Natural killer cell (primary cell): ENCODE data around the gene VANGL1. TPM values are rescaled to one million over a fixed set of nuclear protein-coding genes. Genes with fewer than 3 reads are reported as not detected.

Experiments used
- ATAC-seq, 3 donors: fragments of 150-1000 bp in 2 of 3; fragments of 200-7000 bp in 1 of 3; cut with Tn5 transposase; 1 replicate in 1 of 3; 2 replicates in 2 of 3; pipeline ENCODE4 v1.10.0; 2021; ENCODE audit warnings: mild to moderate bottlenecking in 2 of 3, moderate library complexity in 2 of 3
- DNase-seq, 2 donors: peaks; one replicate each; pipeline versions ENCODE4 v3.0.0 to v3.0.0-alpha.2; 2013 to 2021; ENCODE audit warnings: mixed read lengths in 1 of 2
- H3K27ac ChIP-seq: one replicate; pipeline ENCODE4 v1.5.1; 2013; ENCODE audit warnings: mild to moderate bottlenecking, low read length
- H3K27me3 ChIP-seq: one replicate; pipeline ENCODE4 v1.6.1; 2013; ENCODE audit warnings: low read length; ENCODE audit not compliant: control insufficient read depth, insufficient read depth
- H3K36me3 ChIP-seq: one replicate; pipeline ENCODE4 v1.6.1; 2013; ENCODE audit warnings: low read length; ENCODE audit not compliant: control insufficient read depth, insufficient read depth
- H3K4me1 ChIP-seq: one replicate; pipeline ENCODE4 v1.6.1; 2013; ENCODE audit warnings: low read length; ENCODE audit not compliant: control insufficient read depth, insufficient read depth
- H3K4me3 ChIP-seq: one replicate; pipeline ENCODE4 v1.5.1; 2013; ENCODE audit warnings: low read length
- H3K9me3 ChIP-seq: one replicate; pipeline ENCODE4 v1.6.1; 2013; ENCODE audit warnings: low read length; ENCODE audit not compliant: control insufficient read depth, insufficient read depth
- H3K27ac Mint-ChIP-seq, 2 donors: one replicate each; pipeline ENCODE4 v1.8.0; 2022; ENCODE audit warnings: mild to moderate bottlenecking in 2 of 2, mixed read lengths in 2 of 2, moderate library complexity in 1 of 2
- H3K27me3 Mint-ChIP-seq, 2 donors: one replicate each; pipeline ENCODE4 v1.8.0; 2022; ENCODE audit warnings: low read depth in 2 of 2, mixed read lengths in 2 of 2
- H3K36me3 Mint-ChIP-seq: one replicate; pipeline ENCODE4 v1.8.0; 2022; ENCODE audit warnings: mixed read lengths
- H3K4me1 Mint-ChIP-seq, 2 donors: one replicate each; pipeline ENCODE4 v1.8.0; 2022; ENCODE audit warnings: mixed read lengths in 2 of 2
- H3K4me3 Mint-ChIP-seq: one replicate; pipeline ENCODE4 v1.8.0; 2022; ENCODE audit warnings: mild to moderate bottlenecking, moderate library complexity, mixed read lengths
- H3K9me3 Mint-ChIP-seq, 2 donors: one replicate each; pipeline ENCODE4 v1.8.0; 2022; ENCODE audit warnings: mixed read lengths in 2 of 2
- WGBS: methylation state at CpG from one replicate; pipeline ENCODE4 v1.1.7; 2013; ENCODE audit warnings: missing lambda C conversion rate; ENCODE audit not compliant: insufficient coverage; 5-methylcytosine and 5-hydroxymethylcytosine counted together
- intact Hi-C: fragments of 100-400 bp; cut with micrococcal nuclease; formaldehyde crosslinking; loops from one replicate; pipeline ENCODE4 v1.14.2; 2022
- total RNA-seq, 4 donors: library from RNA; stranded (reverse); fragments of 120-200 nt in 1 of 4; gene quantifications; one replicate each; pipeline versions ENCODE4 v1.2.3 to v1.2.4, GENCODE V29; 2013 to 2022
- TF ChIP-seq, protein P1 (sequence below): fragments of 200-600 bp; IDR thresholded peaks from one replicate; pipeline ENCODE4 v1.8.0; 2022; ENCODE audit warnings: antibody characterized with exemption

Gene VANGL1
- total RNA-seq, 3 donors from 2014 or later (not counting 1 experiment from before 2014, with no cell fraction given), result 6.4 to 14.8 (median 10.3) TPM

- 57% methylated on average over 7 of the region's 9 CpGs for WGBS
These were observed 69.3 kb downstream of the VANGL1 start for GRCh38 chr1:115710859-115711624.

GRCh38 chr1:115712911-115713609 lies 71.3 kb downstream of the VANGL1 start:
- Histone ChIP-seq H3K27me3 (no peaks in the 10 kb centered on the region), H3K9me3 (no peaks in the 10 kb centered on the region), H3K4me3 (no peak overlapping the region), H3K36me3 (no peaks in the 10 kb centered on the region), H3K27ac (no peak overlapping the region), H3K4me1 (no peaks in the 10 kb centered on the region)
- WGBS, result 89% methylated on average over 10 of the region's 10 CpGs
- intact Hi-C loops, result no loop called here
- Mint-ChIP-seq H3K36me3 (no peaks in the 10 kb centered on the region), H3K4me1 (no peaks in the 10 kb centered on the region), H3K4me3 (no peak overlapping the region), H3K27ac (no peak overlapping the region), H3K27me3 (peaks cover 6 to 16% of the 10 kb centered on the region in 2 donors), H3K9me3 (no peaks in the 10 kb centered on the region)
- ATAC-seq (no peak), DNase-seq (no peak)
- TF ChIP-seq, protein P1, sequence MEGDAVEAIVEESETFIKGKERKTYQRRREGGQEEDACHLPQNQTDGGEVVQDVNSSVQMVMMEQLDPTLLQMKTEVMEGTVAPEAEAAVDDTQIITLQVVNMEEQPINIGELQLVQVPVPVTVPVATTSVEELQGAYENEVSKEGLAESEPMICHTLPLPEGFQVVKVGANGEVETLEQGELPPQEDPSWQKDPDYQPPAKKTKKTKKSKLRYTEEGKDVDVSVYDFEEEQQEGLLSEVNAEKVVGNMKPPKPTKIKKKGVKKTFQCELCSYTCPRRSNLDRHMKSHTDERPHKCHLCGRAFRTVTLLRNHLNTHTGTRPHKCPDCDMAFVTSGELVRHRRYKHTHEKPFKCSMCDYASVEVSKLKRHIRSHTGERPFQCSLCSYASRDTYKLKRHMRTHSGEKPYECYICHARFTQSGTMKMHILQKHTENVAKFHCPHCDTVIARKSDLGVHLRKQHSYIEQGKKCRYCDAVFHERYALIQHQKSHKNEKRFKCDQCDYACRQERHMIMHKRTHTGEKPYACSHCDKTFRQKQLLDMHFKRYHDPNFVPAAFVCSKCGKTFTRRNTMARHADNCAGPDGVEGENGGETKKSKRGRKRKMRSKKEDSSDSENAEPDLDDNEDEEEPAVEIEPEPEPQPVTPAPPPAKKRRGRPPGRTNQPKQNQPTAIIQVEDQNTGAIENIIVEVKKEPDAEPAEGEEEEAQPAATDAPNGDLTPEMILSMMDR, result no peak

More at GRCh38 chr1:115710859-115711624, 69.3 kb downstream of the VANGL1 start:
- TF ChIP-seq, protein P1, result no peak
- H3K27me3 Mint-ChIP-seq, result peaks cover 10 to 16% of the 10 kb centered on the region in 2 donors
- DNase-seq (no peak), ATAC-seq (no peak)
- H3K36me3 Mint-ChIP-seq, result no peaks in the 10 kb centered on the region
- H3K4me1 ChIP-seq, result no peaks in the 10 kb centered on the region
- H3K27ac Mint-ChIP-seq, result no peak overlapping the region
- no peak overlapping the region for H3K4me3 Mint-ChIP-seq
- no peak overlapping the region for H3K4me3 ChIP-seq
- no peaks in the 10 kb centered on the region for H3K4me1 Mint-ChIP-seq
- H3K27me3 ChIP-seq, result no peaks in the 10 kb centered on the region
- no peaks in the 10 kb centered on the region for H3K9me3 Mint-ChIP-seq
- H3K9me3 ChIP-seq, result no peaks in the 10 kb centered on the region
- no peak overlapping the region for H3K27ac ChIP-seq
- intact Hi-C loops, result no loop called here
- no peaks in the 10 kb centered on the region for H3K36me3 ChIP-seq

DNA sequence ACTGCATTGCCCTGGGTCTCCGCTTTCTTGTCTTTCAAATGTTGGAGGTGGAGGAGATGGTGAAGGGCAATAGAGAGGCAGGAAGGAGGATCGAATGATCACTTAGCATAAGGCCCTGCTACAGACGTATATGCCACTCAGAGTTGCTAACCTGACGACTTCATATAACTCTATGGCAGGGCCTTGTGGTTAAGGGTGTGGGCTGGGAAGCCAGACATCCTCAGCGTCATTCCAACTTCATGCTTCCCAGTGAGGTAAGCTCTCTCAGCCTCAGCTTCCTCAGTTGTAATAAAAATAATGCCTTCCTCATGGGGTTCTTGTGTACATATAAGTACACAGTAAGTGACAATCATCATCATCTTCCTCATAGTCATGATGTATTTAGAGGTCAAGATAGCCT lies 72.1 kb downstream of the VANGL1 start:
- WGBS, result 84% methylated on average over 3 of the region's 5 CpGs
- TF ChIP-seq, protein P1, result no peak
- DNase-seq, result no peak

More for the DNA sequence above, 72.1 kb downstream of the VANGL1 start:
- intact Hi-C loops, result no loop called here
- no peak overlapping the region for H3K4me3 Mint-ChIP-seq
- H3K9me3 ChIP-seq, result no peaks in the 10 kb centered on the region
- ATAC-seq, result no peak
- no peaks in the 10 kb centered on the region for H3K36me3 Mint-ChIP-seq
- no peak overlapping the region for H3K27ac Mint-ChIP-seq
- no peak overlapping the region for H3K4me3 ChIP-seq
- H3K36me3 ChIP-seq, result no peaks in the 10 kb centered on the region
- H3K4me1 ChIP-seq, result no peaks in the 10 kb centered on the region
- H3K27ac ChIP-seq, result no peak overlapping the region
- H3K27me3 Mint-ChIP-seq, result peaks cover 6 to 15% of the 10 kb centered on the region in 2 donors
- no peaks in the 10 kb centered on the region for H3K9me3 Mint-ChIP-seq
- H3K27me3 ChIP-seq, result no peaks in the 10 kb centered on the region
- no peaks in the 10 kb centered on the region for H3K4me1 Mint-ChIP-seq
